GM23338 (cell line): Measurements from ENCODE around the gene PARP12. TPM values are rescaled to one million over a fixed set of nuclear protein-coding genes. Genes with fewer than 3 reads are reported as not detected.

Experiments
- ATAC-seq: fragments of 200-7000 bp; cut with Tn5 transposase; 3 replicates; pipeline ENCODE4 v1.9.1; 2020
- DNase-seq: peaks from one replicate; pipeline ENCODE4 v3.0.0-alpha.2; 2015; ENCODE audit warnings: low spot score
- H2AFZ ChIP-seq: fragments of 200-600 bp; sonication (generic); 2 replicates; pipeline ENCODE4 v1.8.0; 2016; ENCODE audit warnings: antibody characterized with exemption, mild to moderate bottlenecking, moderate library complexity
- H3F3A ChIP-seq: fragments of 200-600 bp; sonication (generic); replicated peaks from 2 replicates; pipeline ENCODE4 v1.8.0; 2017; ENCODE audit warnings: antibody characterized with exemption, mixed run types, low read depth
- H3K27ac ChIP-seq: fragments of 200-600 bp; sonication (generic); 2 replicates; pipeline ENCODE4 v1.6.1; 2016; ENCODE audit warnings: low read depth
- H3K27me3 ChIP-seq: fragments of 200-600 bp; sonication (generic); 2 replicates; pipeline ENCODE4 v1.8.0; 2016; ENCODE audit warnings: mild to moderate bottlenecking, mixed run types, moderate library complexity; ENCODE audit not compliant: insufficient read depth
- H3K36me3 ChIP-seq: fragments of 200-600 bp; sonication (generic); 2 replicates; pipeline ENCODE4 v1.8.0; 2016; ENCODE audit warnings: mild to moderate bottlenecking; ENCODE audit not compliant: insufficient read depth
- H3K4me1 ChIP-seq: fragments of 200-600 bp; sonication (generic); 2 replicates; pipeline ENCODE4 v1.8.0; 2016; ENCODE audit warnings: mild to moderate bottlenecking, moderate library complexity; ENCODE audit not compliant: insufficient read depth
- H3K4me2 ChIP-seq: fragments of 200-600 bp; sonication (generic); 2 replicates; pipeline ENCODE4 v1.7.1; 2017; ENCODE audit warnings: mixed run types
- H3K4me3 ChIP-seq: fragments of 200-600 bp; sonication (generic); 2 replicates; pipeline ENCODE4 v1.6.1; 2016; ENCODE audit warnings: mixed run types
- H3K79me2 ChIP-seq: fragments of 200-600 bp; sonication (generic); replicated peaks from 2 replicates; pipeline ENCODE4 v1.8.0; 2017; ENCODE audit warnings: mild to moderate bottlenecking; ENCODE audit not compliant: insufficient read depth
- H3K9me2 ChIP-seq: fragments of 200-600 bp; sonication (generic); 2 replicates; pipeline ENCODE4 v1.8.0; 2017; ENCODE audit not compliant: insufficient read depth
- H4K20me1 ChIP-seq: fragments of 200-600 bp; sonication (generic); replicated peaks from 2 replicates; pipeline ENCODE4 v1.8.0; 2017; ENCODE audit warnings: mild to moderate bottlenecking; ENCODE audit not compliant: insufficient read depth
- H3K27ac Mint-ChIP-seq: 2 replicates; pipeline ENCODE4 v1.8.0; 2020; ENCODE audit warnings: inconsistent platforms, mild to moderate bottlenecking, moderate library complexity, mixed read lengths
- H3K27me3 Mint-ChIP-seq: 3 replicates; pipeline ENCODE4 v1.8.0; 2022; ENCODE audit warnings: low read depth, mild to moderate bottlenecking, moderate library complexity, mixed read lengths, inconsistent platforms; ENCODE audit not compliant: insufficient read depth, poor library complexity
- H3K36me3 Mint-ChIP-seq: 3 replicates; pipeline ENCODE4 v1.8.0; 2021; ENCODE audit warnings: low read depth, mild to moderate bottlenecking, inconsistent platforms, moderate library complexity, mixed read lengths
- H3K4me1 Mint-ChIP-seq: 3 replicates; pipeline ENCODE4 v1.8.0; 2020; ENCODE audit warnings: mild to moderate bottlenecking, inconsistent platforms, mixed read lengths
- H3K4me3 Mint-ChIP-seq: 3 replicates; pipeline ENCODE4 v1.8.0; 2021; ENCODE audit warnings: moderate library complexity, mild to moderate bottlenecking, inconsistent platforms, mixed read lengths
- H3K9me3 Mint-ChIP-seq: 3 replicates; pipeline ENCODE4 v1.8.0; 2020; ENCODE audit warnings: moderate library complexity, mild to moderate bottlenecking, inconsistent platforms, mixed read lengths
- EZH2 ChIP-seq: fragments of 200-600 bp; sonication (generic); IDR thresholded peaks from one replicate; pipeline ENCODE4 v1.8.0; 2017; ENCODE audit warnings: antibody characterized with exemption, mild to moderate bottlenecking, low read depth; ENCODE audit not compliant: unreplicated experiment
- EZH2phosphoT487 ChIP-seq: fragments of 200-600 bp; sonication (generic); IDR thresholded peaks from one replicate; pipeline ENCODE4 v1.8.1; 2018; ENCODE audit warnings: antibody characterized with exemption; ENCODE audit not compliant: unreplicated experiment
- NANOG ChIP-seq: IDR thresholded peaks from 2 replicates; pipeline ENCODE4 v1.6.1; 2016; ENCODE audit warnings: antibody characterized with exemption, borderline replicate concordance
- POLR2AphosphoS5 ChIP-seq: IDR thresholded peaks from 2 replicates; pipeline ENCODE4 v1.6.1; 2016; ENCODE audit warnings: antibody characterized with exemption, low read depth
- STAT1 ChIP-seq: IDR thresholded peaks from one replicate; pipeline ENCODE4 v1.6.1; 2016; ENCODE audit warnings: antibody characterized with exemption; ENCODE audit not compliant: unreplicated experiment
- ZNF114 ChIP-seq: fragments of 250-450 bp; sonication (Bioruptor Pico); IDR thresholded peaks from 2 replicates; pipeline ENCODE4 v1.5.0; 2020; ENCODE audit warnings: mild to moderate bottlenecking, moderate library complexity
- polyA plus RNA-seq: library from polyadenylated mRNA; unstranded; fragments of >200 nt; fragmentation: Nextera tagmentation; extraction: Ambion mirVana; gene quantifications from 2 replicates; pipeline ENCODE4 v1.2.1, GENCODE V29; 2016
- total RNA-seq: library from RNA; depleted of rRNA; stranded (reverse); fragments of >200 nt; shearing (Covaris generic); gene quantifications from 2 replicates; pipeline ENCODE4 v1.2.3, GENCODE V29; 2014
- TF ChIP-seq, protein P1 (sequence below): IDR thresholded peaks from one replicate; pipeline ENCODE4 v1.6.1; 2018; ENCODE audit warnings: antibody characterized with exemption; ENCODE audit not compliant: unreplicated experiment
- TF ChIP-seq, protein P2 (sequence below): IDR thresholded peaks from 2 replicates; pipeline ENCODE4 v1.6.1; 2016; ENCODE audit warnings: antibody characterized with exemption
- TF ChIP-seq, protein P3 (sequence below), 2 experiments: fragments of 200-600 bp in 1 of 2; sonication (generic) in 1 of 2; conservative IDR thresholded peaks; 2 replicates each; pipeline versions ENCODE4 v1.5.1 to v1.6.1; 2016 to 2017; ENCODE audit warnings: antibody characterized with exemption in 2 of 2, low read depth in 2 of 2, mild to moderate bottlenecking in 2 of 2, moderate library complexity in 1 of 2

PARP12 gene
- total and polyA plus RNA-seq, 2 experiments from 2014 or later, result 2.7 to 10.3 TPM

DNA sequence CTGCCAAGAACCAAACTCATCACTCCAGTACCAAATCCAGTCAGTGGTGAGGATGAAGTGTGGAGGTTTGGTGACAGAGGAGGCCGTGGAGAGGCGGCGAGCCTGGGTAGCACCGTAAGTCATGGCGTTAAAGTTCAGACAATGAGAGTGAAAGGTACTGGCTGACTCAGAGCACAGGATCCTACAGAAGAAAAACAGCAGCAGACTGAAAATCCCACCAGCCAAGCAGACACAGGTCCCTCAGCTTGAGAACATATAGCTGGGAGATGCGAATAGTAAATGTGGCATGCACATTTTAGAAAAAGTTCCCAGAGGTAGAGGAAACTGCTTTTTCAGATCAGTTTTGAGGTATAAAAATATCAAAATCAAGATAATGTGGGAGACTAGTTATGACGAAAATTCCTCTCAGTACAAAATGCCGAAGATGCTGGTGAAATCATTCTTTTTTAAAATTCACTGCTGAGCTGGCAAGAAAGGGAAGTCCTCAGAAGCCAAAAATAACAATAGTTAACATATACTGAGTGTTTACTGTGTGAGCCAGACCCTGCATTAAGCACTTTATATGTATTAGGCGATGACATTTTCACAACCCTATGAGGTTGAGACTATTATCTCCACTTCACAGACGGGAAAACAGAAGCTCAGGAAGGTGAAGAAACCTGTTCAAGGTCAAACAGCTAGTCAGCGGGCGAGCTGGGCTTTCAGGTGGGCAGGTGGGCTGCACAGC lies 20.9 kb downstream of the PARP12 start (continued):
- TF ChIP-seq, protein P1, sequence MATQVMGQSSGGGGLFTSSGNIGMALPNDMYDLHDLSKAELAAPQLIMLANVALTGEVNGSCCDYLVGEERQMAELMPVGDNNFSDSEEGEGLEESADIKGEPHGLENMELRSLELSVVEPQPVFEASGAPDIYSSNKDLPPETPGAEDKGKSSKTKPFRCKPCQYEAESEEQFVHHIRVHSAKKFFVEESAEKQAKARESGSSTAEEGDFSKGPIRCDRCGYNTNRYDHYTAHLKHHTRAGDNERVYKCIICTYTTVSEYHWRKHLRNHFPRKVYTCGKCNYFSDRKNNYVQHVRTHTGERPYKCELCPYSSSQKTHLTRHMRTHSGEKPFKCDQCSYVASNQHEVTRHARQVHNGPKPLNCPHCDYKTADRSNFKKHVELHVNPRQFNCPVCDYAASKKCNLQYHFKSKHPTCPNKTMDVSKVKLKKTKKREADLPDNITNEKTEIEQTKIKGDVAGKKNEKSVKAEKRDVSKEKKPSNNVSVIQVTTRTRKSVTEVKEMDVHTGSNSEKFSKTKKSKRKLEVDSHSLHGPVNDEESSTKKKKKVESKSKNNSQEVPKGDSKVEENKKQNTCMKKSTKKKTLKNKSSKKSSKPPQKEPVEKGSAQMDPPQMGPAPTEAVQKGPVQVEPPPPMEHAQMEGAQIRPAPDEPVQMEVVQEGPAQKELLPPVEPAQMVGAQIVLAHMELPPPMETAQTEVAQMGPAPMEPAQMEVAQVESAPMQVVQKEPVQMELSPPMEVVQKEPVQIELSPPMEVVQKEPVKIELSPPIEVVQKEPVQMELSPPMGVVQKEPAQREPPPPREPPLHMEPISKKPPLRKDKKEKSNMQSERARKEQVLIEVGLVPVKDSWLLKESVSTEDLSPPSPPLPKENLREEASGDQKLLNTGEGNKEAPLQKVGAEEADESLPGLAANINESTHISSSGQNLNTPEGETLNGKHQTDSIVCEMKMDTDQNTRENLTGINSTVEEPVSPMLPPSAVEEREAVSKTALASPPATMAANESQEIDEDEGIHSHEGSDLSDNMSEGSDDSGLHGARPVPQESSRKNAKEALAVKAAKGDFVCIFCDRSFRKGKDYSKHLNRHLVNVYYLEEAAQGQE, result no peak
- TF ChIP-seq ZNF114 (CRISPR knock-in tag) (no peak), STAT1 (no peak), EZH2 (no peak), NANOG (no peak)
- TF ChIP-seq, protein P2, sequence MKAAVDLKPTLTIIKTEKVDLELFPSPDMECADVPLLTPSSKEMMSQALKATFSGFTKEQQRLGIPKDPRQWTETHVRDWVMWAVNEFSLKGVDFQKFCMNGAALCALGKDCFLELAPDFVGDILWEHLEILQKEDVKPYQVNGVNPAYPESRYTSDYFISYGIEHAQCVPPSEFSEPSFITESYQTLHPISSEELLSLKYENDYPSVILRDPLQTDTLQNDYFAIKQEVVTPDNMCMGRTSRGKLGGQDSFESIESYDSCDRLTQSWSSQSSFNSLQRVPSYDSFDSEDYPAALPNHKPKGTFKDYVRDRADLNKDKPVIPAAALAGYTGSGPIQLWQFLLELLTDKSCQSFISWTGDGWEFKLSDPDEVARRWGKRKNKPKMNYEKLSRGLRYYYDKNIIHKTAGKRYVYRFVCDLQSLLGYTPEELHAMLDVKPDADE, result no peak

DNA sequence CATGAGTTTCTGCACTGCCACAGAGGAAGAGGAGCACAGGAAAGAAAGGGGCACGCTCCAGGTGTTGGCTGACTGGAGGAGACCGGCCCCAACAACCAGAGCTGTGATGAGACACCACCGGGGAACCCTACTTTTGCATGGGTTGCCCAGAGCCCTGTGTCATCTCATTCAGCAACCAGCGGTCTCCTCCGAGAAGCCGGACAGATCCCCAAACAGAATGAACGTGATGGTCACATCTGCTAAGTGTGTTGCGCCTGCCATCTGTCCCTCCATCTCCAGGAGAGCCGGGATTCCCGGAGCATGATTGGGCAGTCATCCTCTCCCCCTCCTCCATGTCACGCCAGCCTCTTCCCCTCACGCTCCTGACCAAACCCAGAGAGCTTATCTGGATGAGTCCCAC lies 22.9 kb downstream of the PARP12 start:
- ATAC-seq (no peak), DNase-seq (no peak)
- H3K4me2 ChIP-seq, result no peak overlapping the region
- H3K27me3 ChIP-seq, result no peaks in the 10 kb centered on the region
- H3K4me1 ChIP-seq, result no peaks in the 10 kb centered on the region
- no peak overlapping the region for H3K4me3 ChIP-seq
- Mint-ChIP-seq H3K36me3 (peaks cover 11% of the 10 kb centered on the region; the same call in 2 of the 3 replicates), H3K4me3 (no peak overlapping the region), H3K27ac (no peak overlapping the region), H3K4me1 (no peaks in the 10 kb centered on the region), H3K27me3 (no peaks in the 10 kb centered on the region), H3K9me3 (no peaks in the 10 kb centered on the region)
- no peaks in the 10 kb centered on the region for H3F3A ChIP-seq
- H3K36me3 ChIP-seq, result no peaks in the 10 kb centered on the region
- no peaks in the 10 kb centered on the region for H4K20me1 ChIP-seq
- H3K79me2 ChIP-seq, result no peaks in the 10 kb centered on the region
- no peak overlapping the region for H2AFZ ChIP-seq
- no peaks in the 10 kb centered on the region for H3K9me2 ChIP-seq
- no peak overlapping the region for H3K27ac ChIP-seq
- no peak for TF ChIP-seq ZNF114 (CRISPR knock-in tag)
- TF ChIP-seq, protein P3, sequence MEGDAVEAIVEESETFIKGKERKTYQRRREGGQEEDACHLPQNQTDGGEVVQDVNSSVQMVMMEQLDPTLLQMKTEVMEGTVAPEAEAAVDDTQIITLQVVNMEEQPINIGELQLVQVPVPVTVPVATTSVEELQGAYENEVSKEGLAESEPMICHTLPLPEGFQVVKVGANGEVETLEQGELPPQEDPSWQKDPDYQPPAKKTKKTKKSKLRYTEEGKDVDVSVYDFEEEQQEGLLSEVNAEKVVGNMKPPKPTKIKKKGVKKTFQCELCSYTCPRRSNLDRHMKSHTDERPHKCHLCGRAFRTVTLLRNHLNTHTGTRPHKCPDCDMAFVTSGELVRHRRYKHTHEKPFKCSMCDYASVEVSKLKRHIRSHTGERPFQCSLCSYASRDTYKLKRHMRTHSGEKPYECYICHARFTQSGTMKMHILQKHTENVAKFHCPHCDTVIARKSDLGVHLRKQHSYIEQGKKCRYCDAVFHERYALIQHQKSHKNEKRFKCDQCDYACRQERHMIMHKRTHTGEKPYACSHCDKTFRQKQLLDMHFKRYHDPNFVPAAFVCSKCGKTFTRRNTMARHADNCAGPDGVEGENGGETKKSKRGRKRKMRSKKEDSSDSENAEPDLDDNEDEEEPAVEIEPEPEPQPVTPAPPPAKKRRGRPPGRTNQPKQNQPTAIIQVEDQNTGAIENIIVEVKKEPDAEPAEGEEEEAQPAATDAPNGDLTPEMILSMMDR (conservative IDR thresholded peaks at IDR 0.05; ENCODE audit: low read depth in 2 of 2), result no peak
- TF ChIP-seq, protein P2, result no peak
- TF ChIP-seq EZH2phosphoT487, result no peak
- TF ChIP-seq EZH2, result no peak
- TF ChIP-seq, protein P1, result no peak
- TF ChIP-seq POLR2AphosphoS5, result no peak
- no peak for TF ChIP-seq NANOG
